Measurements from ENCODE around the gene IFI6.
"Not testable (repeated sequence)": the region's sequence is repeated elsewhere in the genome, so short reads cannot be mapped to it uniquely, and the experiment has no call there.

Gene IFI6, protein sequence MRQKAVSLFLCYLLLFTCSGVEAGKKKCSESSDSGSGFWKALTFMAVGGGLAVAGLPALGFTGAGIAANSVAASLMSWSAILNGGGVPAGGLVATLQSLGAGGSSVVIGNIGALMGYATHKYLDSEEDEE

DNA sequence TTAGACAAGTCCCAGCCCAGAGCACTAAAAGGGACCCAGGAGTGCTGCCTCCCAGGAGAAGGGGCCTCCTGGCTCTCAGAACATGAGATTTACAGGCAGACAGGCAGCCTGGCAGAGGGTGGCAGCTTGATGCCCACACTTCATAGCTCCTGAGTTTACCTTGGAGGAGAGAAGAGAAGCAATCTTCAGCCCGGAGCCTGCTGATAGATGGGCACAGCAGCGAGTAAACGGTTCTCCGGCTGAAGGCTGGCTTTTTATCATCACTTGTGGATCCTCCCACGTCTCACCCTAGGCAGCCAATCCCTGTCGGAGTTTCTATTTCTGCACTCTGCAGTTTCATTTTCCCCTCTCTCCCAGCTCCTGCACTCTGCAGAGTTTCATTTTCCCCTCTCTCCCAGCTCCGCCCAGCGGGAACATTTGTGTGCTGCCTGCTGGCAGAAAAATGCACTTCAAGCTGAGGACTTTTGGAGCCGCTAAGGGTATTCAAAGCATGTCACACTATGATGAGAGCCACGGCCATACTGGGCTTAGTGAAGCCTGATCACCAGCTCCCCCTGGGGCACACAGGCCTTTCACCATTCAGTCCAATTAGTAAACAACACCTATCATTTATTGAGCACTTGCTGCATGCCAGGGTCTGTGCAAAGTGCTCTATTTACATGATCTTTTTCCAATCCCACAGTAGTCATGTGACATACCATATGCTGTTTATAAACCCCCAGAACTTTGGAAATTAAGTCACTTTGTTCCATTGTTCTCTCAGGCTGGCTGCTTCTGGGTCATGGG is at the start of gene IFI6:
IFI6 (minus strand) TSS at position 229 of the 786 bp plus-strand sequence. CDS start 2,878 bp downstream, outside the sequence.
- peak; percentile 96 for DNase-seq

DNA sequence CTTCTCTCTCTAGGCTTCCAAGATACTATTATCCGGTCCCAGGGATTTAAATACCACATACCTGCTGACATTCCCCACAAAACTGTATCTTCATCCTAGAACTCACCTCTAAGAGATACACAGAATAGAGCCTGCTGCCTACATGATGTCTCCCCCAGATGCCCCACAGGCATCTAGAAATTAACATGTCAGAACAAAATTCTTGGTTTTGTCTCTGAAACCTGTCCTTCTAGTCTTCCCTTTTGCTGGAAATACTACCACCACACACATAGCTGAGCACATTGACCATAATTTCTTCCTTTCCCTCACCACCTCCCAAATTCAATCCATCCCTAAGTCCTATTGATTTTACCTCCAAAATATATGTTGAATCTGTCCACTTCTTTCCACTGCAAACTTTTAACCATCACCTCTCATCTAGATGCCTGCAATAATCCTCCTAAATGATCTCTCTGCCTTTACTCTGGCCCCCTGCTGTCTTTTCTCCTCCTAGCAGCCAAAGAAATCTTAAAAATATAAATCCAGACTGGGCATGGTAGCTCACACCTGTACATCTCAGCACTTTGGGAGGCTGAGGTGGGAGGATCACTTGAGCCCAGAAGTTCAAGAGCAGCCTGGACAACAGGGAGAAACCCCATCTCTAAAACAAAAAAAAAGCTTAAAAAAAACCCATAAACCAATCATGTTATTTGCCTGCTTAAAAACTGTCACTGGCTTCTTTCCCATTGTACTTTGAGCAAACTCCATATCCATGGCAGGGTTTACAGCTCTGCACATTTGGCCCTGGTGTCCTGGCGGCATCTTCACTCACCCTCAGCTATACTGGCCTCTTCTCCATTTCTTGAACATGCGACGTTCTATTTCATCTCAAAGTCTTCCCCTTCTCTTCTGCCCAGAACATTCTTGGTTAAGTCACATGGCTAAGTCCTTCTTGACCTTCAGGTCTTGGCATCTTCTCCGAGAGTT is 47.6 kb upstream of the IFI6 start:
- DNase-seq: no peak

DNA sequence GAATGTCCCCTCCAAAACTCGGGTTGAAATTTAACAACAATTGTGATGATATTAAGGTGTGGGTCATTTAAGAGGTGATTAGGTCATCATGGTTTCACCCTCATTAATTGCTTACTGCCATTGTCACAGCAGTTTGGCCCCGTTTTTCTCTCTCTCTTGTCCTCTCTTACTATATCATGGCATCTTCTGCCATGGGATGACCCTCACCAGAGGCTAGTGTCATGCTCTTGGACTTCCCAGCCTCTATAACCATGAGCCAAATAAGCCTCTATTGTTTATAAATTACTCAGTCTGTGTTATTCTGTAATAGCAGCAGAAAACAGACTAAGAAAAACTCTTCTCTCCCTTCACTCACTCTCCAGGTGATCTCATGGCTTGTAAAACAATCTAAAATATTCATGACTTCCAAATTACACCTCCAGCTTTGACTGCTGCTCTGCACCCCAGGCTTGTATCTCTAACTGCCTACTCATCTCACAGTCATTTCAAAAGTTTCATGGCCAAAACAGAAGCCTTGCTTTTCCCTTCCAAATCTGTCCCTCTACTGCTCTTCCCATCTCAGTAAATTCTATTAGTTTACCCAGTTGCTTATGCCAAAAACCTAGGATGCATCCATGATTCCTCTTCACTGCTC is 44.4 kb upstream of the IFI6 start:
- no peak for DNase-seq

DNA sequence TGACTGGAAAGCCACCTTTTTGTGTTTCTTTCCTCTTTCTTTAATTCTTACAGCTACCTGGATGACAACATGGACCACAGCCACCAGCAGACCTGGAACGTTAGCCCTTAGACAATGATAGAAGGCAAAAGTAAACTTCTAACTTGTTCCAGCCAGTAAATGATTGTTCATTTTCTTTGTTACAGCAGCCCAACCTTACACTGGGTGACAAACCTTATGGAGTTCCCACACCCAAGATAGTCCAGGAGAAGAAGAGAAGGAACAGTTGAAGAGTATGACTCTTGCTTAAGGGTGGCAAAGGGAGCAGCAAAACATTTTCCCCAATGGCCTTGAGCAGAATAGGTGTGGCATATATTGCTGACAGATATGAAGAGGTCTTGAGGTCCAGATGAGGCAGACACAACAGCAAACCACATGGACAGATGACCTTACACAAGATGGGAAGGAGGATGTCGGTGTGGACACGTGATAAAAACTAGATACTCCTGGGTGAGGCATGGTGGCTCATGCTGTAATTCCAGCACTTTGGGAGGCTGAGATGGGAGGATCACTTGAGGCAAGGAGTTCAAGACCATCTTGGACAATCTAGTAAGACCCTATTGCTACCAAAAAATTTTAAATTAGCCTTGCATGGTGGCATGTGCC is 42.0 kb upstream of the IFI6 start:
- DNase-seq: no peak

DNA sequence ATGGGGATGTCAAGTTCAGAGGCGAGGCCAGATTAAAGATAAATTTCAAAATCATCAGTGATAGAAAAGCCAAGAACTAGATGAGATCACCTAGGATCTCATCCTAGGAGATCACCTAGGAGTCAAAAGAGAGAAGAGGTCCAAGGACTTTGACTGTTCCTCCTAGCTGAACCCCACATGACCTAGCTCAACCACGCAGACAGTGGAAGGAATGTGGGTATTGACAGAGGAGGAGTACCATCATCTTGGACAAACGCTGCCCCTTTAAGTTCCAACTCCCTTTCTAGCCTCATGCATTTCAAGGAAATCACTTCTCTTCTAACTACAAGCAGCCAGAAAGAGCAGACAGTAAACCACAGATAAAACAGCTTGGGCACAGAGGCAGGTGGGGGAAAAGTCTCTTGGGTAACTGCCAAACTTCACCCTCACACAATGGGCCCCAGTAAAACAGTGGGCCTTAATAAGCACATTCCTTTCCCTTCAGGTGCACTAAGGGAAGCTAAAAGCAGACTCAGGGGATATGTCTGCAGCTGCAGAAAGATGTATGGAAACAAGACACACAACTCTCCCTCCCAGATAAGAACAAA is 41.2 kb upstream of the IFI6 start:
- peak; percentile 32 for DNase-seq

DNA sequence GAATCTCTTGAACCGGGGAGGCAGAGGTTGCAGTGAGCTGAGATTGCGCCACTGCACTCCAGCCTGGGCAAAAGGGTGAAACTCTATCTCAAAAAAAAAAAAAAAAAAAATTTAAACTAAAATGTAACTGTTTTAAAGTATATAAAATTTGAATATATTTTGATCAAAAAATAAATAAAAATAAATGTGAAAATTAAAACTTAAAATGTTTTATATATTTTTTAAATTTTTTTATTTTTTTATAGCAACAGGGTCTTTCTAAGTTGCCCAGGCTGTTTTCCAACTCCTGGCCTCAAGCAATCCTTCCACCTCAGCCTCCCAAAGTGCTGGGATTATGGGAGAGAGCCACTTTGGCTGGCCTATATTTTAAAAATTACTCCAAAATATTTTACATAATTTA is 38.6 kb upstream of the IFI6 start:
- DNase-seq: no peak

DNA sequence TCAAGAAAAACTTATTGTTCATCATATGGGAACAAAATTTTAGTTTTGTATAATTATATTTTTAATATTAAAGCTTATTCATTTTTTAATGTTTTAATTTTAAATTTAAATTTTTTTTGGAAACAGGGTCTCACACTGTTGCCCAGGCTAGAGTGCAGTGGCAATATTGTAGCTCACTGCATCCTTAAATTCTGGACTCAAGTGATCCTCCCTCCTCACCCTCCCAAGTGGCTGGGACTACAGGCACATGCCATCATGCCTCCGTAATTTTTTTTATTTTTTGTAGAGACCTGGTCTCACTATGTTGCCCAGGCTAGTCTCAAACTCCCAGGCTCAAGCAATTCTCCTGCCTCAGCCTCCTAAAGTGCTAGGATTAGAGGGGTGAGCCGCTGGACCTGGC is 33.6 kb upstream of the IFI6 start:
- no peak for DNase-seq

DNA sequence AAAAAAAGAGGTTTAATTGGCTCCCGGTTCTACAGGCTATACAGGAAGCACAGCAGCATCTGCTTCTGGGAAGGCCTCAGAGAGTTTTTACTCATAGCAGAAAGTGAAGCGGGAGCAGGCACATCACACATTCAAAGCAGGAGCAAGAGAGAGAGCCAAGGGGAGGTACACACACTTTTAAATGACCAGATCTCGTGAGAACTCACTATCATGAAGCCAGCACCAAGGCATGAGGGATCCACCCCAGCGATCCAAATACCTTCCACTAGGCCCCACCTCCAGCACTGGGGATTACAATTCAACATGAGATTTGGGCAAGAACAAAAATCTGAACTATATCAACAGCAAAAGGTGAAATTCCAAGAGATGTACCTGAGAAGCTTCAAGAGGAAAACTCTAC is 33.0 kb upstream of the IFI6 start:
- no peak for DNase-seq

DNA sequence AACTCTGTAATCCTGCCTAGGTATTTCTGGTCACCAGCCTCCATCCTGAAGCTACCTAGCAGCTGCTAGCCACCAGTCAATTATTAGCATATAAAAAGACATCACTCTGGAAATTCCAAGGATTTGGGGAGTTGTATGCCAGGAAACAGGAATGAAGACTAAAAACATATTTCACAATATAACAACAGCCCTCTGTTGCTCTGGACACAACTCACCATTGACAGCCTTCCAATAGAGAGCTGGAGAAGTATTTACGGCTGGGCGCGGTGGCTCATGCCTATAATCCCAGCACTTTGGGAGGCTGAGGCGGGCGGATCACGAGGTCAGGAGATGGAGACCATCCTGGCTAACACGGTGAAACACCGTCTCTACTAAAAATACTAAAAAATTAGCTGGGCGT is 24.8 kb upstream of the IFI6 start:
- DNase-seq: not testable (repeated sequence)

DNA sequence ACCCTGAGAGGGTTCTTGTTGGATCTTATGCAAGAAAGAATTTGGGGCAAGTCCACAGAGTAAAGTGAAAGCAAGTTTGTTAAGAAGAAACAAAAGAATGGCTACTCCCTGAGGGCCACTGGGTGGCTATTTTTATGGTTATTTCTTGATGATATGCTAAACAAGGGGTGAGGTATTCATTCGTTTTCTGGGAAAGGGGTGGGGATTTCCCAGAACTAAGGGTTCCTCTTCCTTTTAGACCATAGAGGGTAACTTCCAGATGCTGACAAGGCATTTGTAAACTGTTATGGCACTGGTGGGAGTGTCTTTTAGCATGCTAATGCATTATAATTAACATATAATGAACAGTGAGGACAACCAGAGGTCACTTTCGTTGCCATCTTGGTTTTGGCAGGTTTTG is 18.2 kb upstream of the IFI6 start:
- no peak for DNase-seq

DNA sequence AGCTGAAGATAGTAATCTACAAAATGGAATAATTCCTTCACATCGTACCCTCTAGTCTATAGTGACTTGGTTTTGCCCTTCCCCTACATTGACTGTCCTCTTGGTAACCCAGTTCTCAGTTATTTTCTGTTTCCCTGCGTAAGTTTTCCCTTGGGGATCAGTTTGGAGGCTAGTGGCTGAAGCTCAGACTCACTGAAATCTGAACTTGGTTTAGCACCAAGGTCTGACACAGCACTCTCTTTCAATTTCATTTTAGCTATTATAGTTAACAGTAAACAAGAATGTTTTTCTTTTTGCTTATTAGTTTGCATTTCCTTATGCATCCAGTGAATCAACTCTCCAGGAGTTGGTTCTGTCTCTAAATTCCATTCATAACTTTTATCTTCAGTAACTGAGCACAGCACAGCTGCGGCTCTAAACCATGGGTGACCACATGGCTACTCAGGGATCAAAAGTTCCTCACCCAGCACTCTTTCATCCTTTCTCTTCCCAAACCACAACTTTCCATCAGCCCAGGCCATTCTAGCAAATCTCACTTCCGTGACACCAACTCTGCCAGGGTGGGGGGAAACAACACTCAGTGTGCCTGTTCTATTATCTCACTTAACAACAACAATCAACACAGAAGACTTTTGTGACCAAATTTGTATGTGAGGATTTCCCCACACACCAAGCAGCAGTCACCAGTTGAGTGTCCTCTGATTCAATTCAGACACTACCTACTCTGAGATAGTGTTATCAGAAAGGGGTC is 17.6 kb upstream of the IFI6 start:
- DNase-seq: no peak

DNA sequence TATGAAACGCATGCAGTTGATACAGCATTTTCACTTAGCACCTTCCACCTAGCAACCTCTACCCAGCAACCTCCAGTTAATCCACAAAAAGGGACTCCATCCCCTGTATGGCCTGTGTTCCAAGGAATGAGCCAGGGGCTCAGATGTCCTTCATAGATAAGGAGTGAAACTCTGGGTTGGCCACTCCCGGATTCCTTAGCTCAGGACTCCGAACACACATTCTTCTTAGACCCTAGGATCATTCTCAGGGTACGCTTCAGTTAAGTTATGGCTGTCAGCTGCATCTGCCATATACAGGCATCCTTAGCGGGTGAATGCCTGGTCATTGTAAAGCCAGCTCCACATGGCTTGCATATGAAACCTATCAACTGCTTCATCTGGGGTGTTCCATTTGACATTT is 15.9 kb upstream of the IFI6 start:
- no peak for DNase-seq

DNA sequence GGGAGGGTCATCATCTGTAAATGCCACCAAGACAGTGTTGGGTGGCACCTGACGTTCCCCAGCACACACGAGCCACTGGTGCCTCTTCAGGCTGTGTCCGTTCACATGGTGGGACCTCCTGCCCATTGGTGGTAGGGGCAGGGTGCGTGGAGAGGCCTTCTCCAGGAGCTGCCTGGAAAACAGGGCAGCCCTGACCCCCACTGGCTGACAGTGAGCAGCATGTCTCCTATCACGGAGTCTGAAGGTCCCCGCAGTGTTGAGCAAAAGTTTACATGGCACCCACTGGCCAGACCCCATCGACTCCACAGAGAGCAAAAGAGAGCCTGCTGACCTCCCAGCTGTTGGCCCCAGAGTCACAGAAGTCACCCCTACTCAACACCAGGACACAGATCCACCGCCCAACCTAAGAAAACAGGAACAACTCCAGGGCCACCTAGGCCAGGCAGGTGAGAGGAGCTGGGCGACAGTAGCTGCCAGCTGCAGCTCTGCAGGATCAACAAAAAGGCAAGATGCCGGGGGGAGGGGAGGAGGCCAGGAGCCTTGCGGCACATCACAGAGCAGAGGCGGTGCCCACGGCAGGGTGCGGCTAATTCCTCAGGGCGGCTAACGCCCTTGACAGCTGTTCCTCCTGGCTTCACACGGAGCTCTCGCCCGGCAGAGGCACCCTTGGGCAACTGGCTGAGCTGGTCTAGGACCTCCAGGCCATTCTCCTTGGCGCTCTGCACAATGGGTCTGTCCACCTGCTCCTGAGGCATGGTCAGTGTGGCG is 14.4 kb upstream of the IFI6 start:
- DNase-seq: peak; percentile 93

DNA sequence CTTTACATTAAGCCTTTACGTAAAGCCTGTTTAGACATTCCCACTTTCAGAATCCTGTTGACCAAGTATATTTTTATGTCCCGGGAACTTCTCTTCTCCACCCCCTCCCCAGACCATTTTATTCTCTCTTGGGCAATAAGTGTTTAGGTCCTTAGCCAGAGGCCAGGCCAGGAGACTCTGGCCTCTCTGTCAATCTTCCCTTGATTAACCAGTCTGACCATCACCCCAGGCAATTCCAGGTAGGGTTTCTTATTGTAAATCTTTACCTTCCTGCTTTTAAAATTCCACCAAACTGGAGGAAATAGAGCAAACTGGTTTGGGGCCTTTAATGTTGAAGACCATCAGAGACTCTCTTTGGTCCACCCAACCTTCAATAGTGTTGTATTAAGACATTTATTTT is 12.2 kb upstream of the IFI6 start:
- no peak for DNase-seq

DNA sequence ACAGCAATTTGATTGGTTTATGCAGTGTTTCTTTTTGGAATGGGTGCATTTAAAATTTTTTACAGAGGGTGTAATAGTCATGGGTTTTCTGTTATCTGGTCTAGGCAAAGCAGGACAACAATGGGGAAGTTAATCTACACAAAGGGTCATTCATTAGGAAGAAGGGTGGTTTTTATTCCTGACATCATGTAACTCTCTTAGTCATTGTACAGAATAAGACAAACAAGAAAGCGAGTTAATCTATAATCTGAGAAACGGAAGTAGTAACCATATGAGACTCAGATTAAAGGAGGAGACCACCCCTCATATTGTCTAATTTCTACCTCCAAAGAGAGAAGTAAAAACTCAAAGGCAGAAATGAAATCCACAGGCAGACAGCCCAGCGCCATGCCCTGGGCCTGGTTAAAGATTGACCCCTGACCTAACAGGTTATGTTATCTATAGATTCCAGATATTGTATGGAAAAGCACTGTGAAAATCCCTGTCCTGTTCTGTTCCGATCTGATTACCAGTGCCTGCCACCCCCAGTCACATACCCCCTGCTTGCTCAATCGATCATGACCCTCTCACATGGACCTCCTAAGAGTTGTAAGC is 10.5 kb upstream of the IFI6 start:
- DNase-seq: no peak

DNA sequence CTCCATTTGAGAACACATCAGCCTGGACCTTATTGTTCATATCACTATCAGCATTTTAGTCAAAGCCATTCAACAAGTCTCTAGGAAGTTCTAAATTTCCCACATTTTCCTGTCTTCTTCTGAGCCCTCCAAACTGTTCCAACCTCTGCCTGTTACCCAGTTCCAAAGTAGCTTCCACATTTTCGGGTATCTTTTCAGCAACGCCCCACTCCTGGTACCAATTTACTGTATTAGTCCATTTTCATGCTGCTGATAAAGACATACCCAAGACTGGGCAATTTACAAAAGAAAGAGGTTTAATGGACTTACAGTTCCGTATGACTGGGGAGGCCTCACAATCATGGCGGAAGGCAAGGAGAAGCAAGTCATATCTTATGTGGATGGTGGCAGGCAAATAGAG is 9.6 kb upstream of the IFI6 start:
- not testable (repeated sequence) for DNase-seq

DNA sequence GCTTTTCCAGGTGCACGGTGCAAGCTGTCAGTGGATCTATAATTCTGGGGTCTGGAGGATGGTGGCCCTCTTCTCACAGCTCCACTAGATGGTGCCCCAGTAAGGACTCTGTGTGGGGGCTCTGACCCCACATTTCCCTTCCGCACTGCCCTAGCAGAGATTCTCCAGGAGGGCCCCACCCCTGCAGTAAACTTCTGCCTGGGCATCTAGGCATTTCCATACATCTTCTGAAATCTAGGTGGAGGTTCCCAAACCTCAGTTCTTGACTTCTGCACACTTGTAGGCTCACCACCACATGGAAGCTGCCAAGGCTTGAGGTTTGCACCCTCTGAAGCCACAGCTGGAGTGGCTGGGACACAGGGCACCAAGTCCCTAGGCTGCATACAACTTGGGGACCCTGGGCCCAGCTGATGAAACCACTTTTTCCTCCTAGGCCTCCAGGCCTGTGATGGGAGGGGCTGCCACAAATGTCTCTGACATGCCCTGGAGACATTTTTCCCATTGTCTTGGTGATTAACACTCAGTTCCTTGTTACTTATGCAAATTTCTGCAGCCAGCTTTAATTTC is 8.3 kb upstream of the IFI6 start:
- DNase-seq: not testable (repeated sequence)

DNA sequence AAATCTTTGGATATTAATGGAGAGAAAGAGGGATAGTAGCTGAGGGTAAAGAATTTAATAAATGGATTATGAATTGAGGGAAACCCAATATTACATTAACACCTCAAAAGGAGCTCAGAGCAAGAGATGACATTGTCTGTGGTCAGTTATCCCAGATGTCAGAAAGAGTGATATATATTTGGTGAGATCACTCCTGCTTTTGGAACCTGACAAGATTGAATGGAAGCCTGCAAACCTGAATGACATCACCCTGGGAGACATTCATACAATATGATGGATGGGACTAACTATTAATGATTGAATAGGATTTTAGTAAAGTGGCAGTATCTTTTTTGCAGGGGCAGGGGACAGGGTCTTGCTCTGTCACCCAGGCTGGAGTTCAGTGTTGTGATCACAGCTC is 6.8 kb upstream of the IFI6 start:
- DNase-seq: no peak

DNA sequence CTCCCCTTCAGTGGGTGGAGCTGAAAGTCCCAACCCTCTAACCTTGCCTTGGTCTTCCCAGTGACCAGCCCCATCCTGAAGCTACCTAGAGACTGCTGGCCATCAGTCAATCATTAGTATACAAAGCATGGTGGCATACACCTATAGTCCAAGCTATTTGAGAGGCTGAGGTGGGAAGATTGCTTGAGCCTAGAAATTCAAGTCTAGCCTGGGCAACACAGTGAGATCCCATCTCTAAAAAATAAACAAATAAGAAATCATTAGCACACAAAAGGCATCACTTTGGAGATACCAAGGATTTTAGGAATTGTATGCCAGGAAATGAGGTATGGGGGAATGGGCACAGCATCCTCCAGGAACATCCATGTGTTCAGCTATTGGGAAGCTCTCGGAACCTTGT is 4.4 kb upstream of the IFI6 start:
- no peak for DNase-seq

DNA sequence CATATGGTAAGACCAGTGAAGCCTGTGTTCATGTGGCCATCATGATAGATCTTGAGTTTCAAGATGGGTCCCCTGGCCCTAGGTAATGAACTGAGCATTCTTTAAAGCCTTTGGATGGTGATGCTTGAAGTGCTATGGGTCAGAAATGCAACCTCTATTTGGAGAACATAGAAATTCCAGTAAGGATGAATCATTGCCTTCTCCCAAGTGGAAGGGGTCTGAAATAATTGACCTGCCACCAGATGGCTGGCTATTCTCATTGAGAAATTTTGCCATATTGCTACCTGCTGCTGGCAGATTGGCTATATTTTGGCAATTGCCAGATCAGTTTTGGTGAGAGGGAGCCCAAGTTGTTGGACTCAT is 739 bp upstream of the IFI6 start:
- no peak for DNase-seq
